Measurements from ENCODE around the gene NKAIN2.
"Not testable (repeated sequence)": the region's sequence is repeated elsewhere in the genome, so short reads cannot be mapped to it uniquely, and the experiment has no call there.

Gene NKAIN2

DNA sequence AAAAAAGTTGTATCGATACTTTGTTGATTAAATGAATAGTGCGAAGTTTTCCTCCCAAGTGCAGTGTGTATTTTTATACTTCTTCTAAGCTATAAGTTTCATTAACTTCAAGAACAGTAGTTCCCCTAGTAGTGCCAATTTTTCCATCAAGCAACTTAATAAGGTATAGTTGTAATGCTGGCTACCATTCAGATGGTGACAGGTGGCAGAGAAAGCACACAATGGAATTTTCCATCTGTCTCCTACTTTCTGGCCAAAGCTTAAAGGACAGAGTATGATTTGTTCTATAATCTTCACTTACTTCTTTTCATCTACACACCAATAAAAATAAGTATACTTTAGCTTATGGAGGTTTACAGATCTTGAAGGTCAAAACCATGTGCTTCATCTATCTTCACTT, 431.1 kb downstream of the NKAIN2 start:
- DNase-seq = no peak

DNA sequence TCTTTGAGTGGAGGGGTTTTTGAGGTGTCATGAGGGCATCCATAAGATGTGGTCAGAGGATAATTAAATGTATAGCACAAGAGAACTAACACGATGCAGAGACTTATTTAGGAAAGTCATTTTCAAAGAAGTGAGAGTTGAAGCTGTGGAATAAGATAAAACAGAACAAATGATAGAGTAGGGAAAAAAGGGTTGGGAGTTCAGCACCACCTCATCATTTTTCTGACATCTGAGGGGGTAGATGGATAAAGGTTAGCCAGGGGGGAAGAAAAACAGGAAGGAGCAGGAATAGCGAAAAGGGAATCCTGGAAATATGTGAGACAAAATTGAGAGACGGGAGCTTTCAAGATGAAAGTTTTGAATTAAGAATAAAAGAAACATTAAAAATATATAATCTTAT, 434.2 kb downstream of the NKAIN2 start:
- no peak for DNase-seq

DNA sequence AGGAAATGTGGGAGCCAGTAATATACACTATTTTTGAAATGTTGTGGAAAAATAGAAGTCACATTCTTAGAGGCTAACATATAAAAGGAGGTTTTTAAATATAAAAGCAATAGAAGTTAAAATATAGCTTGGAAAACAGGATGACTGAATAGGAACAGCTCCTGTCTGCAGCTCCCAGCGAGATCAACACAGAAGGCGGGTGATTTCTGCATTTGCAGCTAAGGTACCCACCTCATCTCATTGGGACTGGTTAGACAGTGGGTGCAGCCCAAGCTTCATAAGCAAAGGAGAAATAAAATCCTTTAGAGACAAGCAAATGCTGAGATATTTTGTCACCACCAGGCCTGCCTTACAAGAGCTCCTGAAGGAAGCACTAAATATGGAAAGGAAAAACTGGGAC, 434.7 kb downstream of the NKAIN2 start:
- DNase-seq = not testable (repeated sequence)

DNA sequence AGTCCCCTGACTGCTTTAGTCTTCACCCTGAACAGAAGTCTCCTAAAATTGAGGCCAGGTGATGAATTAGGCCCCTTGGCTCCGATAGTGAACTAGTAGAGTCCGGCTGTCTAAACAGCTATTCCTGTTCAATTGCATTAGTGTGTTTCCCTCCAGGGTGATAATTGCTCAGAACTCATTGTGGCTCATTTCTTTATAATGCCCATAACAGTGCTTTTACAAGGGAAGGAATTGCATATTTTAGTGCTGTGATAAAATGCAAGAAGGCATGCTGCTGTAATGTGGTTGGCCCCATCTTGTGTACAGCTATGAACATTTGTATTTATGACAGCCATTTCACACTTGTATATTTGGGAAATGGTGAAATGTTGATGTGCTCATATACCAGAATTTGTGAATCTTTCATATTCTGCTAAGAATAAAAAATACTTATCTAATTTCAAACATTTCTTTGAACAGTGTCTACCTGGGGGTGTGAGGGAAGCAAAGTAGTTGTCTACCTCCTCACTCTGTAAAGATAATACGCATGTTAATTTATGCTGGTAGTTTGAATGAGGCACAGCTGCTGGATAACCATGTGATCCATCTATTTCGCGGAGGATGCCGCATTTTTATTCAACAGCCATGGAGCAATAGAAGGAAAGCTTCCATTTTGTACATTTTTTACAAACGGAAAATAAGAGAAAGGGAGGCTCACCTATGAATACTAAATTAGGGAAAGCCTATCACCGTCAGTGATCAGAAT, 451.4 kb downstream of the NKAIN2 start:
- DNase-seq = no peak

DNA sequence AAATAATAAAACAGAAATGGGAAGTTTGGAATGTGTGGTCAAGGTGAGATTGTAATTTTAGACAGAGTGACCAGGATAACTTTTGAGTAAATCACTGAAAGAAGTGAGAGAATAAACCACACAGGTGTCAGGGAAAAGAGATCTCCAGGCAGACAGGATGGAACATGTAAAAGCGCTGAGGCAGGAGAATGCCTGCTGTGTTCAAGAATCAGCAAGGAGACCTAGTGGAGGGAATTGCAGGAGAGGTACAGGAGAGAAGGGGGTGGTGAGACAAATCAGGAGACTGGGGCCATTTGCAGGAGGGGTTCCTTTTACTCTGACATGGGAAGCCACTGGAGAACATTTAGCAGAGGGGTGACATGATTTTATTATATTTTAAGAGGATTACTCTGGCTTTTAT, 456.7 kb downstream of the NKAIN2 start:
- no peak for DNase-seq

DNA sequence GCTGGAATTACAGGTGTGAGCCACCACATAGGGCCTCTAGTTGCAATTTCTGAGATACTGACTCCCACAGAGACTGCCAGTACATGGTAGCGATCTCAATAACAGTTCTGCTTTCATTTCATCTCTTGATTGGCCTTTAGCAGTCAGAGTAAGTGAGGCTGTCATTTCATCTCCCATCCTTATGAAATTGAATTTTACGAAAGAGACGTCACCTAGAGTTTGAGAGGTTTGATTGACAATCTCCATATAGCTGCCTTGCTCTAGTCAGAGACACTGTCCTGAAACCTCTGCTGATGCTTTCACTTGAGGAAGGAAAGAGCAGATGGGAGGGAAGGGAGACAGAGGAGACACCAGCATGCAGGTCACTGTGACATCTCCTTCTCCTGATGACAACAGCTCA, 466.1 kb downstream of the NKAIN2 start:
- DNase-seq = no peak

DNA sequence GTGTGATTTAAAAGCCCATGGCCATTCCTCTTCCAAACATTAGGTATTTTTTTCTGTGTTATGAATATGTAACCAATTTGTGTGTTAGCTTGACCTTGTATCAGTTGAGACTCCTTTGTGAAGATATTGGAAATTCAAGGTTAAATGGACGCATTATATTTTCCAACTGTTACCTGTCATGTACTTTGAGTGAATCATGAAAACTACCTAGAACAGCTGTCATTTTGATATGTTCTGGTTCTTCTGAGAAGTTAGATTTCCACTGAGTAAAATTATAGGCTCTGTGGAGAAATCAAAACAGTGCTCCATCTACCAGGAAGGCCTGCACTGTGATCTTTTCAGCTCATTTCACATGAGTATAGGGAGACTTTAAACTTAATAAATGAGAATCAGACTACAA, 470.0 kb downstream of the NKAIN2 start:
- no peak for DNase-seq

DNA sequence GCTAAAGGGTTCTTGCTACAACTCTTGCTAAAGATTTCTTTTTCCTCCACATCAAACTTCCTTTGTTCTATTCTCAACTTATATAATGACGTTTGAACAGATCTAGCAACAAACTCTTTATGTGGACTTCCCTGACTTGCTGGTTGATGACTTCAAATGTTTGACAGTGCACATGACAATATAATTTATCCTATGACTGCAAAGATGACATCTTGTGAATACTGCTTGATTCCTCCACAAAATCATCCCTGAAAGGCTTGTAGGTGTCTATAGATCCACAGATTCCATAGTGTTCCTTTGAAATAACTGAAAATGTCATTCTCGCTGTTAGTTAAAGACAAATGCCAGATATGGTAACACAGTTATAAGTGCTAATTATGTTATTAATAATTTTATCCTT, 478.9 kb downstream of the NKAIN2 start:
- no peak for DNase-seq

DNA sequence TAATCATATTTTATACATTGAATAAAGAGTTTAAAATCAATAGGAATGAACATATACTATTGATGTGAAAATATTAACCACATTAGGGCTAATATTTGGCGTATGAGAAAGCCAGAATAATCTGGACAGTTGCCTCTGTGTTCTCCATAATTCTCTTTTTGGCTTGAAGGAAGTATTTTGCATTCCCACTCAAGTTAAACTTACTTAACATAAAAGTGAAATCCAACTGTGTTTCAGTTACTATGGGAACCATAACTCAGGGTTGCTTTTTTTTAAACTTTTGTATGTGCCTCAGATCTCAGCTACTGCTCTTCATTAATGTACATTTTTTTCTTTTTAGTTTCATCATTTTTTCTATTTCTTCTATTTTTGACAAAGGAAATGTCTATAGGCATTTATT, 479.8 kb downstream of the NKAIN2 start:
- no peak for DNase-seq

DNA sequence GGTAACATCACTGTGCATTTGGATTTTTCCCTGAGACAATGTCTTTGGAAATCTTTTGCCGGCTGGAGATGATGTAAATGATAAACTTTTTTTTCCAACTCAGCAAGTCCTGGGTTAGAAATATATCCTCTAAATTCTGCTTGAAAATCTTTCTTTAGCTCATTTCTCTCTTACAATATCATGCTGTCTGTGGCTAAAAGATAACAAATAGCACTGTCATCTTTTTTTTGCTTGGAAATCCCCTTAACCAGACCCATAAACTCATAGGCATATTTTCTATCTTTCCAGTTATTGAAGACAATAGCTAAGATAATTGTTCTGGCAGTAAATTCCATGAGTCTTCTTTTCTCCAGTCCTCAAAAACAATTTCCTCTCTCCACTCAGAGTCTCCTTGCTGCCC, 481.5 kb downstream of the NKAIN2 start:
- no peak for DNase-seq

DNA sequence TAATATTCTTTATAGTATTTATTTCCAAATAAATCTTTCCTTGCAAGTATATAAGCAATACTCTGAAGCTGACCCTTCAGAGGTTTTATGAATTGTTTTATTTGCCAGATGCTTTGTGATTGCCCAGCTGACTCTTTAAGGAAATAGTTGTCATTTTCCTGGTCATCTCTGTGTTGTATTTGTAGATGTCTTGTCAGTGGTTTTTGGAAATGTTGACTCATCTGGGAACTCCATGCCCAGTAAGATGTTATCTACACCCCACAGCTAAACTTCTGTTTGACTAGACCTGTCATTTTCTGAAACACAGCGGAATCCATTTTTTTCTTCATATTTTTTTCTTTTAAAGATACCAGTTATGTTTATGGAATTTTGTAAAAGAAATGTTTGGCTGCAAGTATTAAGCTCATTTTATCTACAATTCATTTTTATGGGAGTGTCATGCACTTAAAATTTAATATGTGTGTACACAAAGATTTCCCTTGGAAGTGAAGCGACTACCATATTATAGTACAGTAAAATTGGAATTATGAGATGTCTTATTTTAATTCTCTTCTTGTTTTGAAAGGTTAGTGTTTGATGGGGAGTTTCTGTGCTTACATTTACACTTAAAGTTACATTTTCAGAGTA, 491.0 kb downstream of the NKAIN2 start:
- DNase-seq = no peak

DNA sequence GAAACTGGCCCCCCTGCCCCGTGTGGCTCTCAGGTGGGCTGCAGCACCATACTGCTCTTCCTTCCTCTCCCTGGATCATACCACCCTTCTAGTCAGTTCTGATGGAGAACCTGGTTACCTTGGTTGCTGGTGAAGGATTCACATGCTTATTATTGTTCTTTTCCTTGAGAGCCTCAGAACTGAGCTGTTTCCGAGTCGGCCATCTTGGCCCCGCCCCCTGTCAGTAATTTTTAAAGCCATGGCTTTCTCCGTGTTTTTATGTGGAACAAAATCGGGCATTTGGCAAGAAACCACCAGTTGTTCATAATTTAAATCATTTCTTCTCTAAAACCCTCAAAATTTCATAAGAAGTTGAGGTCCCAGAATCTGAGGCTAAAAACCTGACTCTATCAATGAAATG, 493.8 kb downstream of the NKAIN2 start:
- DNase-seq = no peak

DNA sequence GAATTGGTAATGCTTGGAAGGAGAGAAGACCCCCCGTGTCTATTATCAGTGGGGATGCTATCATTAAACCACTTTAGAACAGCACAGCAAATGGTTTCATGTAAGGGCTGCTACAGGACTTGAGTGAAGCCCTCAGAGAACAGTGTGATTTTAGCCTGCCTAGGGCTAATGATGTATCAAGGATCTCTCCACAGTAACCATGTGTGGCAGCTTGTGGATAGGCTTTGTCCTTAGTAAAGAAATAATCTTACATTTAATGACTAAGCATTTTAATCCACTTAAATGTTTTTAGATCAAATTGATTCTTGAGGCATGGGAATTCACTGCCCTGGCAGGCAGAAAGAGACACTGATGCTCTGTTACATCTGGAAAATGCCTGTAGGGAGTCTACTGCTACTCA, 495.1 kb downstream of the NKAIN2 start:
- no peak for DNase-seq

DNA sequence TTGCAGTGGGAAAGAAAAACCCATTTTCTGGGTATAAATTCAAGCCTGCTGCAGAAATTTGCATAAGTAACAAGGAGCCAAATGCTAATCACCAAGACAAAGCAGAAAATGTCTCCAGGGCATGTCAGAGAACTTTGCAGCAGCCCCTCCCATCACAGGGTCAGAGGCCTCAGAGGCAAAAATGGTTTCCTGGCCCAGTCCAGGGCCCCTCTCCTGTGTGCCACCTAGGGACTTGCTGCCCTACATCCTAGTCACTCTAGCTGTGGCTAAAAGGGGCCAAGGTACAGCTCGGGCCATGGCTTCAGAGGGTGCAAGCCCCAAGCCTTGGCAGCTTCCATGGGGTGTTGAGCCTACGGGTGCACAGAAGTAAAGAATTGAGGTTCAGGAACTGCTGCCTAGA, 497.2 kb downstream of the NKAIN2 start:
- not testable (repeated sequence) for DNase-seq

DNA sequence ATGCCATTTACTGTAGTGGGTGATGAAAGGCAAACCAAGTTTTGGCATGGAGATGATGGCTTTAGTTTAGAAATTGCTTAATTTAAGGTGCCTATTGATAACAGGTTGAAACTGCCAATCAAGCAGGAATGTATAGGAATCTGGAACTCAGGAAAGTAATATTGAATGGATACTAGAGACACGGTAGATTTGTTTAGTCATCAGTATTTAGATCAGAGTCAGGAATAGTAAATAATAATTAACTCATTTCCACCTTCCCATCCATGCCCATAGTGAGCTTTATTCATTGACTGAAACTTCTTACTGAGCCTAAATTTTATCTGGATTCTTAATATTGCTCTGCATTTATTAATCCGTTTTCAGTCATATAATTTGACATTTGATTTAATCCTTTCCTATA, 500.3 kb downstream of the NKAIN2 start:
- no peak for DNase-seq

DNA sequence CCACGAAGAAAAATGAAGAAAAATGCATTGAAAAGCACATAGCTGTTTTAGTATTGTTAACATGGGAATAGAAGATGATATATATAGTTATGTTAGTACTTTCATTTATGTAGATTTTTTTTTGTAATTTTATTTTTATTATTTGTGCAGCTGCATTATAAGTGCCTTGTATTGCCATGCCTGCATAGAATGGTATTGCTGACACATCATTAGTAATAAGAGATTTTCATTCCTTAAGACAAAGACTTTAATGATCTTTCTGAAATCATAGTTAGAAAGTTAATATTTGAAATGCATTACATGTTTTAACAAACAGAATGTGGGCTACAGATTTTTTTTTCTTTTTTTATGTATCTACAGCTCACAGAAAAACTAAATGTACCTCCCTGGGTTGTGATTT, 506.5 kb downstream of the NKAIN2 start:
- no peak for DNase-seq

DNA sequence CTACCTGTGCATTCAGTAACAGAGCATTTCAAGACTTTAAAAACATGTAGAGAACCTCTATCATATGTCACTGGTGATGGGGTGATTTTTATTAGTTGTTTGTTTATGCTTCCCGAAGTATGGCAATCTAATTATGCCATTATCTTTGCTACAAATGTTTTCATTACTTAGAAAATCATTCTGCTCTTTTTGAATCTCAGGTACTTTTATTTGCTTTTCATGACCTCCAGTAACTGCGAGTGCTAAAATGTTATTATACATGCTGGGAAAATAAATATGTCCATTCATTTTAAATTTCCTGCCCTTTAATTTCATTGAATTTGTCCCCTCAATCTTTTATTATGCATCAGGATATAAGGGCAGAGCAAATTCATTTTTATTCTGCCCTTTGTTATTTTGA, 515.7 kb downstream of the NKAIN2 start:
- no peak for DNase-seq

DNA sequence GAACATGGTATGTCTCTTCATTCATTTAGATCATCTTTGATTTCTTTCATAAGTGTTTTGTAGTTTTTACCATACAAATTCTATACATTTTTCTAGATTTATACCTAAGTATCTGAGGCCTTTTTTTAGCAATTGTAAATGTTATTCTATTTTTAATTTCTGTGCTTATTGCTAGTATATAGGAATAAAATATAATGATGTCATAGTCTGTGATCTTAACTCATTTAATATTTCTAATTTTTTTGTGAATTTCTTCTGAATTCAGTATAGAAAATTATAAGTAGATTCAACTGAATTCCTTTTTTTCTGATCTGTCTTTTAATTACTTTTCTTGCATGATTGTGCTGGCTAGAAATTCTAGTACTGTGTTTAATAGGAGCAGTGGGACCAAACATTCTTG, 520.6 kb downstream of the NKAIN2 start:
- no peak for DNase-seq

DNA sequence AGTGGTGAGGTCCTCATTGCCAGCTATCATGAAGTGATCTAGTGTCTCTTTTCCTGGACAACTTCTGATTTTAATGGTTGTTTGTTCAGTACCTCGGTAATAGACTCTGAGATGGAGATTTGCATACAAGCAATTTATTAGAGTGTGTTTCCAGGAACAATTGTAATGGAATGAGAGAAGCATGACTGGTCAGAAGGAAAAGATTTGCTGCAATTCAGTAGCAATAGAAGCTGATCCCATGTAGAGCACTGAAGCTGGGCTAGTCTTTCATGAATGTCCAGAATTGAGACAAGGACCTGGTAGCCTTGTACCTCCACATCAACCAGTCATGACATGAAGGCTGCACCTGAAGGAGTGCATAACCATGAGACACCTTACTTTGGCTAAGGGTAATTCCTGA, 526.5 kb downstream of the NKAIN2 start:
- DNase-seq = no peak

DNA sequence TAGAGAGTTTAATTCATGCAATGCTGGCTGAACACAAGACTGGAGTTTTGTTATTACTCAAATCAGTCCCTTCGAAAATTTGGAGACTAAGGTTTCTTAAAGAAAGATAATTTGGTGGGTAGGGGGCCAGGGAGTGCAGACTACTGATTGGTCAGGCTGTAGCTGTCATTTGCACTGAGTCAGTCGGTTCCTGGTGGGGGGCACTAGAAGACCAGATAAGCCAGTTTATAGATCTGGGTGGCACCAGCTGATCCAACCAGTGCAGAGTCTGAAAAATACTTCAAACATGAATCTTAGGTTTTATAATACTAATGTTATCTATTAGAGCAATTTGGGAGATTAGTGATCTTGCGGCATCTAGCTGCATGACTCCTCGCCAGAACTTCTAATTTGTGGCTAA, 530.7 kb downstream of the NKAIN2 start:
- no peak for DNase-seq

DNA sequence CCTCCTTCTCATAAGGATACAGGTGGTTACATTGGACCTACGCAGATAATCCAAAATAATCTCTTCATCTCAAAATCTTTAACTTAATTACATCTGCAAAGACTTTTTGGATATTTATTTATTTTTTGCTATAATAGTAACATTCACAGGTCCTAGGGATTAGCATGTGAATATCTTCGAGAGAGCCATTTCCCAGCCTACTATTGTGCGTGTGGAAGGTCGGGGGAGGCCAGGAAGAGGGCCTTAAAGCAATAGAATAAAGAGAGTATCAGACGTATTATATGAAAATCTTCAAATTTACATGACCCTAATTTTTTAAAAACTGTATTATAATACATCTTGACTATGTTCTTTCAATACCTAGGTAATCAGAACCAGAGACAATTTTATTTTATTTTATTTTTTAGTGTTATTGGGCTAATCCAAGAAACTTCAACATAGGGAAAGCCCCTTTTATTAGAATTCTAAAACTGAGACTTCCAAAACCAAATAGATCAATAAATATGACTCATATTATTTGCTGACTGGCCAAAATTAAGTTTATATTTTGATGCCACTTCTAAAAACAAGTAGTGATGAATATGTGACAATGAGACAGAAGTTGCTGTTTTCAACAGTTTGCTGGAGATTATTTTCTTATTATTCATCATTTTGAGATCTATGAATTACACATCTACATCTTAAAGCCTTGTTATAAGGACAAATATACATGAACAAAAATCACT, 536.1 kb downstream of the NKAIN2 start:
- DNase-seq = no peak

DNA sequence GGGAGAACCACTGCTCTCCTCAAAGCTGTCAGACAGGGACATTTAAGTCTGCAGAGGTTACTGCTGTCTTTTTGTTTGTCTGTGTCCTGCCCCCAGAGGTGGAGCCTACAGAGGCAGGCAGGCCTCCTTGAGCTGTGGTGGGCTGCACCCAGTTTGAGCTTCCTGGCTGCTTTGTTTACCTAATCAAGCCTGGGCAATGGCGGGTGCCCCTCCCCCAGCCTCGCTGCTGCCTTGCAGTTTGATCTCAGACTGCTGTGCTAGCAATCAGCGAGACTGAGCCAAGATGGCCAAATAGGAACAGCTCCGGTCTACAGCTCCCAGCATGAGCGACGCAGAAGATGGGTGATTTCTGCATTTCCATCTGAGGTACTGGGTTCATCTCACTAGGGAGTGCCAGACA, 544.7 kb downstream of the NKAIN2 start:
- DNase-seq = not testable (repeated sequence)

DNA sequence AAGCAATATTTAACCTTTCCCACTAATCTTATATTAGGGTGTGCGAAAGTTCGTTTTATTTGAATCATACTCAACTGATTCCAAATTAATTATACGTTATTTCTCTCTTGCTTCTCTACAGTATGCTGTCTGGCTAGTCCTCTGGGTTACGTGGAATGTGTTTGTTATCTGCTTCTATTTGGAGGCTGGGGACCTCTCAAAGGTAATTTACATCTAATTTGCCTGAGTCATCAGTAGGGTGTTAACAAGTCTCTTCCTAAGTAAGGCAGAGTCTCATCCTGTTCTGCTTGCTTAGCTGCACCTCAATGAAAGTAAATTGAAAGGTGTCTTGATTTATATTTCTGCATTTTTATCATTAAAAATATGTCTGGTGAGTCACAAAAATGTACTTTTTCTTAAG, 551.5 kb downstream of the NKAIN2 start:
- no peak for DNase-seq

DNA sequence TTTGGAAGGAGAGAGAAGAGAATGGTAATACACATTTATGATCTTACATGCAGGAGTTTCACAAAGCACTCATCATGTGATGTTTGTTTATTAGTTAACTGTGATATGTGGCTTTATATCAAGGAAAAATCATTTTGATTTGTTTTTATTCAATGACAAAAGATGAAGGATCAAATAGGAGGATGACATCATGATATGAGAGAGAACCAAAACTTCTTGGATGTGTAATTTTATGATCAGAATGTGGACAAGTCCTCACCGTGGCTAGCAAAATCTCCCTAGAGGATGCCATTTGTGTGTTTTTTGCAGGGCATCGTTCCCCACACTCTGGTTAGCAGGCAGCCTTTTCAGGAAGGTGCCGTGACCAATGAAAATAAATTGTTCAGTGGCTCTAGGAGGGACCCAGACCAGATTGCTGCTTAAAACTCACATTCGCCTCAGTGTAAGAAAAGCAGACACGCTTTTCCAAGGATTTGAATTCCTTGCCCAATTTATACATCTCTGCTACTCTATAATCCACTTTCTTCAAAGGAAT, 552.7 kb downstream of the NKAIN2 start:
- no peak for DNase-seq

Data from NCI-H2081 treated with DMSO at 0.1 percent for 48 hours (cell line).